Mammary epithelial cell (primary cell): Measurements from ENCODE around the gene CRYBG2.

Experiments
- CTCF ChIP-seq, 2 donors: IDR thresholded peaks in 1 of 2; conservative IDR thresholded peaks in 1 of 2; 2 replicates each; pipeline ENCODE4 v1.5.1; 2011 to 2012; ENCODE audit warnings: inconsistent platforms in 2 of 2, low read length in 2 of 2, mild to moderate bottlenecking in 2 of 2, control low read depth in 1 of 2, low read depth in 1 of 2; ENCODE audit not compliant: insufficient read depth in 1 of 2; ENCODE audit errors: extremely low read depth in 1 of 2
- EZH2 ChIP-seq: IDR thresholded peaks from 2 replicates; pipeline ENCODE4 v1.6.1; 2012; ENCODE audit warnings: low read length, inconsistent platforms, borderline replicate concordance

- TF ChIP-seq CTCF (conservative IDR thresholded peaks at IDR 0.05 in 1 of 2, IDR thresholded peaks at IDR 0.05 in 1 of 2; ENCODE audit: extremely low read depth in 1 of 2, insufficient read depth in 1 of 2, low read depth in 1 of 2, low read length in 2 of 2) = no peak
- no peak for TF ChIP-seq EZH2
Observed at GRCh38 chr1:26378088-26378878, 24.4 kb upstream of the CRYBG2 start.
